PC-3 (cell line): ENCODE data around the gene KRTAP12-2.

Experiments used
- CTCF ChIP-seq: fragments of 300-600 bp; sonication (generic); conservative IDR thresholded peaks from 2 replicates; pipeline ENCODE4 v1.5.1; 2017; ENCODE audit warnings: antibody characterized with exemption, low read depth, mild to moderate bottlenecking, low read length
- EZH2 ChIP-seq: fragments of 300-600 bp; sonication (generic); IDR thresholded peaks from one replicate; pipeline ENCODE4 v1.6.1; 2017; ENCODE audit warnings: antibody characterized with exemption, mild to moderate bottlenecking, low read length; ENCODE audit not compliant: unreplicated experiment

GRCh38 chr21:44677881-44678280, 11.2 kb upstream of the KRTAP12-2 start:
- no peak for TF ChIP-seq CTCF
- TF ChIP-seq EZH2 = no peak
